Activated CD4-positive, alpha-beta T cell treated with anti-CD3 and anti-CD28 coated beads for 1 hour (primary cell): ENCODE measurements around the gene RASGRP3.
"Not testable (repeated sequence)": the region's sequence is repeated elsewhere in the genome, so short reads cannot be mapped to it uniquely, and the experiment has no call there.

Experiments
- DNase-seq: peaks from one replicate; pipeline ENCODE4 v3.0.0-alpha.2; 2020

RASGRP3 gene

DNA sequence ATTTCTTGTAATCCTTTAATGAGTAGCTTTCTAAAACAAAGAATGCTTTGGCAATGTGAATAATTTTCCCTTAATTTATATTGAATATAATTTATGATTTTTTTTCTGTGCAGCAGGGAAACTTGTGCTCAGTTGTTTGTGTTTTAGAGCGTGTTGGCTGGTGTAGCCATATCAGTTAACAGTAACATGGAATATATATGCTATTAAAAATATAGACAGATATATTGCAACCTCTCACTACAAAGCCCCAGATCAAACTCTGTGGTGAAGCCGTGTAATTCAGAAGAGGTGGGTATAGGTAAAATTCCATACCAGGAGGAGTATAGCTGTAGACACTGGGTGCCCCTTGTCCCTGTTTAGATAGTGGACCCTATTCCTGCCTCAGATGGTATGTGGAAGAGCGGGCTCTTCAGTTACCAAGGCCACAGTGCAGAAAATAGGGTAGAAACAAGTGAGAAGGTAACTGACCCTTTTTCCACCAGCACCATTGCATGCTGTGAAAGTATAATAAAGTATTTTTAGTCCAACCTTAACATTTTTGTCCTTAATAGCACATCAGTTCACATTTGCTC lies 18.1 kb upstream of the RASGRP3 start:
- DNase-seq, result no peak

DNA sequence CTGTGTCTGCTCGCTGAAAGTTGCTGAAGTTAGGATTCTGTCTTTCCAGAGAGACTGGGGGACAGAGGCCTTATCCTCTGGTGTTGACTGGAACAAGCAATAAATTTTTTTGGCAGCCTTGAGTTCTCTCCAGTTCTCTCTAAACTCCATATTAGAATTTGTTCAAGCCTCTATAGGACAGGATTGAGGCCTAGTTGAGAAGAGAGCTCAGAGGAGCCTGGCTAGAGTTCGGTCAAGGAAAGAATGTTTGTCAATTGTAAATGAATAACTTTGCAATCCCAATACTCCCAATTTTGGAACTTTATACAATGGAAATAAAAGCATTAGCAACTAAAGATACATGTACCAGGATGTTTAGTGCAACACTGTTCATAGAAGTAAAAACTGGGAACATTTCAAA lies 16.7 kb upstream of the RASGRP3 start:
- no peak for DNase-seq

DNA sequence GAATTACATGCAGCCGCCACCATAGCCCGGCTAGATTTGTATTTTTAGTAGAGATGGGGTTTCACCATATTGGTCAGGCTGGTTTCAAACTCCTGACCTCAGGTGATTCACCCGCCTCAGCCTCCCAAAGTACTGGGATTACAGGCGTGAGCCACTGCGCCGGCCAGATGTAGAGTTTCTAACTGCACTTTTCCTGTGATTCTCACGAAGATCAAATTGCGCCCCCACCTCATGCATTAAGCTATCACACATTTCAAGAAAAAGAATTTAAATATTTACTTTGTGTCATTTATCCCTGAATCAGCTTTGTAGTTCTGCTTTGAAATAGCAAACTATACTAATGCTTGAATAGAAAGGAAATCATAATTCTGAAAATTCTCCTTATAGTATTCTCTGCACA lies 13.9 kb upstream of the RASGRP3 start:
- not testable (repeated sequence) for DNase-seq

DNA sequence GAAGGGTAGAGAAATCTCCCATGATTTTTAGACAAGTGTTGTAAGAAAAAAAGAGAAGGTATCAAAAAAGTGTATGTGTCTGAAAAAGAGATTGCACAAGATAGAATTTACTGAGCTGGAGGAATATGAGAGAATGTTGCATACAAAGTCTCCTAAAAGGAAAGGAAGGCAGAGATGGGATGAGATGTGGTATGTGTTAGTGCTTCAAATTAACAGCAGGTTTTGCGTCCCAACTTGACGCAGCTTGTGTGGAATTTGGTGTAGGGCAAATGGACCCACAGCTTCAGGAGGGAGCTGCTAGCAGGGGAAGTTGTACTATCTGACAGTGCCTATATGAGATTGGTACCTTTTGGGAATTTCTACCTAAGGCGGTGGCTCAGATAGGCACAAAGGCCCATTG lies 9.0 kb upstream of the RASGRP3 start:
- no peak for DNase-seq

DNA sequence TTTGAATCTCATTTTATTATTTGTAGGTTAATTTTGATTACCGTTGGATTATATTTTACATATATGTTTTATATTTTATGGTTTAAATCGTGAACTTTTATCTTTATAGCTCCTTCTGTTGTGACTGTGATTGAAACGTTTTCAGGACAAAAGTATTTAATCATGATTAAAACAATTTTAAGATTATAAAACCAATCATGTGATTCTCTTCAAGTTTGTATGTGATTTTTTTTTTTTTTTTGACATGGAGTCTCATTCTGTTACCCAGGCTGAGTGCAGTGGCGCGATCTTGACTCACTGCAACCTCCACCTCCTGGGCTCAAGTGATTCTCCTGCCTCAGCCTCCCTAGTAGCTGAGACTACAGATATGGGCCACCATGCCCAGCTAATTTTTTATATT lies 7.2 kb upstream of the RASGRP3 start:
- no peak for DNase-seq

DNA sequence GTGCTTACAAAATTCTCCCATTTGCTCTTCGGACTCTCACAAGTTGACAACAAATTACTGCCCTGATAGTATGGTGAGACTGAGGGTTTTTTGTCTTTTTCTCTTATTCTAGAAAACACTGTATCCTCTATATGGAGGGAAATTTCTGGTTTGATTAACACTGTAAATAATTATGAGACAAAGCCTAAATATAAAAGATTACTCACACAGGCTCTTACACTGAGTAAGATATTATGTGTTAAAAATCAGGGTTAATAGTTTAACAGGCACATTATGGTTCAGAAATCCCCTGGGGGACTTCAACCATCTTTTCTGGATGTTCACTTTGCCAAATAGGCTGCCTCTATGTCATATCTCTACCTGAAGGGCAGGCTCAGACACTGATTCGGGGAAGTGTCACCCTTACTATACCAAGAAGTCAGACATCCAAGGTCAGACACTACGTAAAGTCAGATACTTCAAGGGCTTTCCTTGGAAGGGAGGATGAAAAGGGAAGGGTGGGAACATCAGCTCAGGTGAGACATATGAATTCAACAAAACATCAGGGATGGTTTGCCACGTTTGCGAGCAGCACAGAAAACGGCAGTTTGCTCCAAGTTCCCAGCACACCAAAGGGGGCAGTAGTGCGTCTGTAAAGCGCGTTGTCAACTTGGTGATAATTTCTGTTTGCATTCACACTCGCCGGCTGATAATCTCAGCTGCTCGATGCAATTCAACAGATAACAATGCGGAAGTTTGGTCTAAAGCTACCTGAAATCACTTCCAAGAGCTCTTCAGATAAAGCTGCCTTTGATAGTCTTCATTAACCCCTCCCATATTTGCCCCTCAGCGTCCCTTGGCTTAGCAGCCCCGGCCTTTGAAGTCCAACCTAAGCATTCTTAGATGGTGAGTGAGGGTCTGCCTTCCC lies 972 bp upstream of the RASGRP3 start:
- DNase-seq, result peak; percentile 67

DNA sequence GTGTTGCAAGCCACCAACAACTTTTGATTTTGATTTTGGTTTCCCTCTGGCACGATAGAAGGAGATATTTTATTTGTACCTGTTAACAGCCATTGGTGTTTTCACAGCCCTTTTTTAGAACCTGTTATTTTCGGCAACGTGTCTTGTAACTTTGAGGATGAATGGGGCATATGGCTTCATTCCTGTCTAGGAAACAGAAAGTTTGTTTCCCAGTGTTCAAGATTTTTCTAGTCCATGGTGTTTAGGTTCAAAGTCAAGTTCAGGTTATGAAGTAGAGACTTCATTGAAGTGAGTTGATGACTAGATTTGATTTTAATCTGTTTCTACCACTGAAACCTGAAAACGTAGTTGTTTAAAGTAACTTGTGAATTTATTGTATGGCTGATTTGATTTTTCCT lies 343 bp downstream of the RASGRP3 start:
- DNase-seq, result no peak

DNA sequence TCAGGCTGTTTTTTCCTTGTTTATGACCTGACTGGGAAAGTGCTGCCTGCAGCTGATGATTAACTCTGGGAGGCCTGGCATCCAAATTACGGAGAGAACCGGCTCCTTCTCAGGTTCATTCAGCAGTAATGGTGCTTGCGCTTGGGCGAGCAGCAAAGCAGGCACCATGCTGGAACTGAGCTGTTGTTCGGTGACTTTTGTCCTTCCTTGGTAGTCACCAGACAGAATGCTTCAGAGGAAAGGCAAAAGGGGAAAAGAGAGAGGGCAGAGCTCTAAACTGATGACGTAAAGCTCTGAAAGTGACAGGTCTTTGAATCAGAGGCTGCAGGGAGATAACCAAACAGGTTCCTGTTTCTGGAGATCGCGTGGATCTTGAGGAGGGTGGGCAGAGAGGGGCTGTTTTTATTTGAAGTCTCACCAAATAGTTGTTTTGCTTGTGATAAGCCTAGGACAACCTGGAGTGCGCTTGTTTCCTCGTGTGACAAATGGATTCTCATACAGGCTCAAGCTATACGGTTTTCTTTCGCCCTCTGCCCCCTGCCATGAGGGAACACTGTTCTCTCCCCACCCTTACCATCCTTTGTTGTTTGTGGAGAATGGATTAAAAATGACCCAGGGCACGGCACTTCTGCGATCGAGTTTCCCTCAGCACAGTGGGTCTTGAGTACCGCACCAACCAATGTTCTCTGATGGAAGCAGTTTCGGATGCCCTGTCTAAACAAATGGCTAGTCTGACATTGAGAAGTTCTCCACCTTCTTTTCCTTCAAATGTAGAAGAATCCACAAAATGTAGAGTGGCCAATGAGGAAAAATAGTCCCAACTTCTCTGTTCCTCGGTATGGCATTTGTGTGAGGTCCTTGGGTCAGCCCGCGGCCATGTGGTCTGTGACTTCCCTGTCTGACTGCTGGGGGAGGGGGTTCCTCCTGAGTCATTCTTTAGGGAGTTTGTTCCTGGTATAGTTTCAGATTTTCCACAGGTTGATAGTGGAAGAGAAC lies 1.3 kb downstream of the RASGRP3 start:
- DNase-seq, result no peak

DNA sequence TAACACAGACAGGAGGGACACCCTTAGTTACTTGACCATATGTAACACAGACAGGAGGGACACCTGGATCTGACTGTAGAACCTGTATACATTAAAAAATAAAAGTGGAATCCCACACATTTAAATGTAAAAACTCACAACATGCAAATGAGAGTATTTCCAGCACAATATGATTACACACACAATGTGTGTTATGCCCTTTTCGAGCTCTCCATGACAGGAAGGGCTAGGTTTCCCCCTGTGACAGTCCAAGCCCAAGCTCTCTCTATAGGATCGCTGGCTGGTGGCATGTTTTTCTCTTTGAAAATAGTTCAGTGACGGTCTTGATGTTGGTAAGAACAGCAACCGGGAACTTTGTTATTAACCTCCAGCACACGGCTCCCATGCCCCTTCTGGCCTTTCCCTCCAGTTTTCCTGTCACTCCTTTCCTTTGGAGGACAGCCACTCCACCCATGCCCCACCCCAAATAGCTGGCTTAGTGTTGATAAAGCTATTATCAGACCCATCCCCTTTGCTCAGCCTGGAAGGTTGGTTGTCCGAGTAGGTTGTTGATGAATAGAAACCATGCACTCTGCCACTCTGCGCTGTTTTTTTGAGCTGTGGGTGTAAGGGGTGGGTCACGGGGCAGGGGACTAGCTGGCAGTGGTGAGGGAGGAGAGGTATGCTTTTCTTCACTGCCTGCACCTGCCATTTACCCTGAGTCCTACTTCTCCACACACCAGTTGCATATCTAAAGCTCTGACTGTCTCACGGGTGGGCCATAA lies 2.7 kb downstream of the RASGRP3 start:
- DNase-seq, result no peak

DNA sequence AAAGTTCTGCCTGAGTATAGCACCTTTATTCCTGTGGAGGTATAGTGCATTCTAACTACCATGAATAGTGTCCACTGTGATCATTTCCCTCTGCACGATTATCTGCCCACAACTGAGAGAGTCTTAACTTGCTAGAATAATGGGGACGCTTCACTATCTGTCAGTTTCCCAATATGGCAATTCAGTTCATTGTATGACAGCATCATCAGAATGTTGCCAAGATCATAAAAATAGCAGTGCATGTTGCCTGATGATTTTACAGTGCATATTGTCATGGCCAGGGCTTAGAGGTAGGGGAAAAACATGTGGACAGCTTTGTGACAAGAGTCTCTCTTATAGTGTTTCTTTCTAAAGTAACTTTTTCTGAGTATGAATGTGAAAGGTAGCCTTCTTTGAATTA lies 6.1 kb downstream of the RASGRP3 start:
- no peak for DNase-seq

DNA sequence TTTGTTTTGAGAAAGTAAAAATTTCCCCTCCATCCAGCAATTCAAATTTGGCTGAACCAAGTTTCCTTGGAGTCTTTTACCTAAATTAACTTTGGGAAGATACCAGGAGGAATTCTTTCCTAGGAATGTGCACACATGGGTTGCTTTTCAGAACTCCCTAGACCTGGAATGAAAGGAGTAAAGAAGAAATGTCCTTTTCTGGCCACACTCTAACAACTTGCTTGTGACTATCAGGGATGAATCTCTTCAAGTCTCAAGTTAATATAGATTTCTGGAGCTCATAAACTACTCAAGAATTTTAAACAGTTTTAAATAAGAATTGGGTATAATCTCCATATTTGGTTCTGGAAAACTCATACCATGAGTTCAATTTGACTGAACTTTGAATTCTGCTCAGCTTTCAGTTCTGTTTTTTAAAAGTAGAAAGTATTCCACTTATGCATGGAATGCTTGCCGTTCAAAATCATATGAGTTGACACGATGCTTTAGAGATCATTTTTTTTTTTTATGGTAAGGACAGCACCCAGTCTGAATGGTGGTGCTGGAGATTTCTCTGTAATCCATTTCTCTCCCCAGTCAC lies 7.7 kb downstream of the RASGRP3 start:
- no peak for DNase-seq

DNA sequence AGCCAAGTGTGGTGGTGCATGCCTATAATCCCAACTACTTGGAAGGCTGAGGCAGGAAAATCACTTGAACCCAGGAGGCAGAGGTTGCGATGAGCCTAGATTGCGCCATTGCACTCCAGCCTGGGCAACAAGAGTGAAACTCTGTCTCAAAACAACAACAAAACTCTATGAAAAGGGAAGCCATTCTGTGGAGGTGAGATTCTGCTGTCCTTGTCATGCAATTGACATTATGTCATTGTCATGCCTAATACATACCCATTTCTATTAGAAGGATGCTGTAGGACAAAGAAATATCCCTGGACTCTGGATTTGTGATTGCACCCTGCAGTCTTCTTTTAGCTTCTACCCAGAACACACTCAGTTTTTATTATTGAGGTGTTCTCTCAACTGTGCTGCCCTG lies 8.6 kb downstream of the RASGRP3 start:
- no peak for DNase-seq

DNA sequence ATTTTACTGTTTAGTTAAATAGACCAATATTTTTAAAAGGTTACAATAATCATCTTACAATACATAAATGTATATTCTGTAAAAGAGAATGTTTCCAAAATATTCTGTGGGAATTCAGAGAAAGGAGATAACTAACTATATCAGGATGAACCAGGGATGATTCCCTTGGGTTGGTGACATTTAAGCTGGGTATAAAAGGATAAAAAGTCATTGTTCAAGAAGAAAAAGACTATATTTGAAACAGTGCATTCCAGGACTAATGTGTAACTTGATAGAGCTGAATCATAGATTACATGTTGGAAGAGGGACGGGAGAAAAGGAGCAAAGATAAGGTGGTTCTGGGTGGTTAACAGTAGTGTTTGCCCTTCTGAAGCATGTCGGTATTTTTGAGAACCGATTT lies 10.1 kb downstream of the RASGRP3 start:
- no peak for DNase-seq

DNA sequence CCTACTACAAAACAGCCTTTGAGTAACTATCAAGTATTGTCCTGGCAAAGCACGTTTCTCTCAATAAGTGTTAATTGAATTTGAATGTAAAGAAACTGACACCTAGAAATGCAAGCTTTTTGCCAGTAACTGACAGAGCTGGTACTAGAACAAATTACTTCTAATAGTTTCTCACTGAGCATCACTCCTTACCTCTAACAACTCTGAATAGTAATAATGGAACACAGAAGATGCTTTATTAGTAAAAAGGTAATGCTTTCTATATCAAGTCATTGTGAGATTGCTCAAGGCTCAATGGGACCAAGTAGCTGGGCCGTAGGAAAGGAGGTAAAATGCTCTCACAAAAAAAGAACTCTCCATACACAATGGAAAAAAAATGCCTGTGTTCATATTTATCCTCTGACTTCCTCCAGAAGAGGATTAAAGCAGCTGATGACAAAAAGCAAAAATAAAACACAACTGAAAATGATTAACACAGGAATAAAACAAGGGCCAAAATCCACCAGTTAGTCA lies 11.8 kb downstream of the RASGRP3 start:
- DNase-seq, result no peak

DNA sequence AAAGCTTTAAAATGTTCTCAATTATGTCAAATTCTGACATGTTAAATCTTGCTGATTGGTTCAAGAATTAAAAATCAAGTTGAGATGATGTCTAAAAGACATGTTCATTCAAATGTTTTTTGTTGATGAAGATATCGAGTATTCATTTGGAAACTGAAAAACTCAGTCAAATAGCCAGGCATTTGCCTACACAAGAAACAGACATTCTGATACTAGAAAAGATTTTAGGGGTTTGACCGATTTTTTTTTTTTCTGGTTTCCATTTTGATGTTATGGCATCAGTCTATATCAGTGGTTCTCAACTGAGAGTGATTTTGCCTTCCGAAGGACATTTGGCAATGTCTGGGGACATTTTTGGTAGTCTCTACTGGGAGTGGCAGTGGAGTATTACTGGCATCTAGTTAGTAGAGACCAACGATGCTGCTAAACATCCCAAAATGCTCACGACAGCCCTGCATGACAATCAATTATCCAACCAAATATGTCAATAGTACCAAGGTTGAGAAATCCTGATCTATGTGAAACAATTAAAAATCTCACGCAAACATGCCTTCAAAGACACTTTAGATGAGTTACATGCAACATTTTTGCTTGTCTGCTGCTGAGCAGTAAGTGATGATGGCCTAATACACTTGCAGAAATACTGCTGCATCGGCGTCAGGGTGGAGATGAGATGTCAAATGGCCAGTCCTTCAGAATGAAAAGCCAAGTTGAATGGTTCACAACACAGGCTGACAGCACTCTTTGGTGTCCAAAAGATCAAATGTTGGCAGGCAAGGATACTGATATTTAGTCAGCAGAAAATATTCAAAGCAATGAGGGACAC lies 12.5 kb downstream of the RASGRP3 start:
- no peak for DNase-seq

DNA sequence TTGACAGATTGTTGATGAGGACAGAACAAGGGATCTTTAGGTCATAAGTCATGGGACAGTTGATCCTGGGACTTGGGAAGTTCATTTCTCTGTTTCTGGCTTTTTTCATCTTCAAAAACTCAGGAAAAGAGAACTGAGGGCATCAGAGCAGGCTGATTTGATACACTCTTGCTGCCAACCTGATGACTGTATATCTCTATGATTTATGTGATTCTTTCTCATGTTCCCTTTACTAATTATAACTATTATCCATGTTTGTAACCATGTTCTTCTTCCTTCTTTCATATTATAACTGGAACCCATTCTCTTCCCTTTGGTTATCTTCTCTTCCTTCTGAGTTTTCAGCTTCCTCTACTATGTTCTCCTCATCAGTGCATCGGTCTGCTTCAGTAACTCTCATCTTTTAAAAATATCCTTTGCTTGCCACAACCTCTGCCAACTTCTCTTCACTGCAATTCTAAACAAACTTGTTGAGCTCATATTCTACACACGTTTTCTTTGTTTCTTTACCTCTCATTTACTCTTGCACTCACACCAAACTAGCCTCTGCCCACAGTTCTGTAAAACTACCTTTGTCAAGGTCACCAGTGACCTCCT lies 13.5 kb downstream of the RASGRP3 start:
- DNase-seq, result no peak

DNA sequence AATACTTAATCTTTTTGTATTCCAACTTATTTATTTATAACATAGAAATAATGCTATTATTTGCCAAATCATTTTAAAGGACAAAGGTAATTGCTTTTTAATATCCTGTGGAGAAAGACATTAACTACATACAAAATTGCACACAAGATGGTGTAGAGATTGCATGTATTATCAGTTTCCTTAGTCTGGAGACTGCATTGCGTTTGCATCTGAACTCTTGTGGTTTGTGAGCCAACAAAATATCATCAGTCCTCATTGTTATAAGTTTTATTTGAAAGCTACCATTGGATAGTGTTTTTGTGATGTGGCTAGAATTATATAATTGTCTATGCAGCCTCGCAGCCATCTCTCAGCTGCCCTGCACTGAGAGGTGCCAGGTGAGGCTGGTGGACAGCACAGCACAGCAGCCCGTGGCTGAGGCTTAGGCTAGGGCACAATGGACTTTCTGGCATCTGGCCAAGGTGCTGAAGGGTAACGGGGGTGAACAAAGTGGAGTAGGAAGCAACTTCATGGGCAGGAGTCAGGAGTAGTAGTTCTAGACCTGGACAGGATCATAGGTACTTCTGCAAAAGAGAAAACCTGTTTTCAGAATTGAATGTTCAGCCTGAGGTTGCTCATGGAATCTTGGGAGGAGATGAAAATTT lies 15.1 kb downstream of the RASGRP3 start:
- no peak for DNase-seq

DNA sequence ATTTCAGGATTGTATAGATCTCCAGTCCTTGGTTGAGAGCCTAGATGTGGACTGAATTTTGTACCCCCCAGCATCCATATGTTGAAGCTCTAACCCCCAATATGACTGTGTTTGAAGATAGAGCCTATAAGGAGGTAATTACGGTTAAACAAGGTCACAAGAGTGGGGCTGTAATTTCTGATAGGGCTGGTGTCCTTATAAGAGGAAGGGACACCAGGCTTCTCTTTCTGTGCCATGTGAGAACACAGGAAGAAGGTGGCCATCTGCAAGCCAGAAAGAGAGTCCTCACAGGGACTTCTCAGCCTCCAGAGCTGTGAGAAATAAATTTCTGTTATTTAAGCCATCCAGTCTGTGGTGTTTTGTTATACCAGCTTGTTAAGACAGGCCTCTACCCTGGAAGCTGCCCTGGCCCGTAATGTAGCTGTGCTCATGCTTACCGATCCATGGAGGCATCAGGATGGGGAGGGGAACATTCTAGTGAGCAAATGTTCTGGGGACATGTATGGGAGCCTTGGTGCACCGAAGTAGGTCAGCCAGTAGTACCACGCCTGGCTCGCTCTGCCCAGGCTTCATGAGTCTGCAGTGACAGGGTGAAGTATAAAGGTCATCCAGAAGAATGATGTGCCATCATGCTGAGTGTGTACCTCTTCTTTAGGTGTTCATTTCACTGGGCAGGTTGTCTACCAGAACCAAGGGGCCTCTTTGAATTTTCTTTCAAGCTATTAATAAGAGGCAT lies 16.1 kb downstream of the RASGRP3 start:
- DNase-seq, result no peak

DNA sequence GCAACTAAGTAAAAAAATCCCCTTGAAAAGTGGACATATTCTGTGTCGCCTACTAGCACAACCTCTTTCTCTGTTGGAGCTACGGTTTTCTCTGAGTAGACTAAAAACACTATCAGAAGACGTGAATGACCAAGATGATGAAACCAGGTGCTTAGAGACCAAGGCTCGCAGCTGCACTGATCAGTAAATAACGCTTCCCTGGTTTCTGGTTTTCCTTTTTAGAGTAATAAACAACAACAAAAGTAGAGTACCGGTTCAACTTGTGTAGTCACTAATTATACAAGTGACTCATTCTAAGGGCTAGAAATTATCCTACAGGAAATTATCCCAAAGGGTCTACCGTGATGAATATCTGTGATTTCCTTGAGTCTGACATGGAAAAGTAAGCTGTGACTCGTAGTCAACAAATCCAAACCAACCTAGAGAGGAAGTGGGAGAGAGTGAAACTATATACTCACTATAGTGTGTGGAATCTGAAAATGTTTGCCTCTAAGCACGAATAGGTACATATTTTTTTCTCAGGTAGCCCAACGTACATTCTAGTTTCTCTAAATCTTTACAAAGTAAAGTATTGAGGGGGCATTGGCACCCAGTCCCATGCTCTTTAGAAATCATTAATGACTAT lies 17.8 kb downstream of the RASGRP3 start:
- no peak for DNase-seq
